Glutamatergic neuron (in vitro differentiated cells): ENCODE results near the gene FTL. TPM values are rescaled to one million over a fixed set of nuclear protein-coding genes. Genes with fewer than 3 reads are reported as not detected.
A peak's percentile ranks its signal among the peaks of the same experiment; 100 is the strongest.

Experiments
- DNase-seq: peaks from one replicate; pipeline ENCODE4 v3.0.0; 2022
- H3K27ac Mint-ChIP-seq: one replicate; pipeline ENCODE4 v1.8.0; 2020; ENCODE audit warnings: mild to moderate bottlenecking, mixed read lengths, inconsistent platforms; ENCODE audit not compliant: unreplicated experiment
- H3K27me3 Mint-ChIP-seq: one replicate; pipeline ENCODE4 v1.8.0; 2020; ENCODE audit warnings: mild to moderate bottlenecking, moderate library complexity, mixed read lengths, inconsistent platforms; ENCODE audit not compliant: unreplicated experiment
- H3K36me3 Mint-ChIP-seq: one replicate; pipeline ENCODE4 v1.8.0; 2020; ENCODE audit warnings: mild to moderate bottlenecking, mixed read lengths, inconsistent platforms; ENCODE audit not compliant: unreplicated experiment
- H3K4me1 Mint-ChIP-seq: one replicate; pipeline ENCODE4 v1.8.0; 2020; ENCODE audit warnings: mild to moderate bottlenecking, low read depth, mixed read lengths, inconsistent platforms; ENCODE audit not compliant: unreplicated experiment
- H3K4me3 Mint-ChIP-seq: one replicate; pipeline ENCODE4 v1.8.0; 2020; ENCODE audit warnings: mild to moderate bottlenecking, mixed read lengths, inconsistent platforms; ENCODE audit not compliant: unreplicated experiment
- H3K9me3 Mint-ChIP-seq: one replicate; pipeline ENCODE4 v1.8.0; 2020; ENCODE audit warnings: mild to moderate bottlenecking, moderate library complexity, mixed read lengths, inconsistent platforms; ENCODE audit not compliant: unreplicated experiment
- CTCF ChIP-seq: fragments of 200-600 bp; sonication (generic); IDR thresholded peaks from one replicate; pipeline ENCODE4 v1.5.0; 2021; ENCODE audit not compliant: partially characterized antibody, unreplicated experiment
- total RNA-seq: library from RNA; stranded (reverse); fragmentation: NEBNext Ultra II Directional; extraction: Animal tissue kit (Norgen Biotek cat#: 25700); gene quantifications from one replicate; pipeline ENCODE4 v1.2.1, GENCODE V29; 2021; ENCODE audit not compliant: unreplicated experiment

FTL gene
- total RNA-seq, 1 donor from 2014 or later: 875 TPM

- peaks cover 13% of the 10 kb centered on the region for H3K4me1 Mint-ChIP-seq
- H3K36me3 Mint-ChIP-seq: no peaks in the 10 kb centered on the region
- no peak overlapping the region for H3K27ac Mint-ChIP-seq
- DNase-seq: no peak
- no peak for TF ChIP-seq CTCF
- peaks cover 11% of the 10 kb centered on the region for H3K9me3 Mint-ChIP-seq
- peaks cover 6% of the 10 kb centered on the region for H3K27me3 Mint-ChIP-seq
- H3K4me3 Mint-ChIP-seq: no peak overlapping the region
Observed at GRCh38 chr19:48953141-48953540, 12.0 kb upstream of the FTL start.

GRCh38 chr19:48953990-48954594 is 11.0 kb upstream of the FTL start:
- peaks cover 13% of the 10 kb centered on the region for H3K4me1 Mint-ChIP-seq
- TF ChIP-seq CTCF: no peak
- no peaks in the 10 kb centered on the region for H3K36me3 Mint-ChIP-seq
- H3K4me3 Mint-ChIP-seq: peak overlapping the region; percentile 83
- no peak for DNase-seq
- peaks cover 8% of the 10 kb centered on the region for H3K9me3 Mint-ChIP-seq
- peak overlapping the region; percentile 91 for H3K27ac Mint-ChIP-seq
- peaks cover 6% of the 10 kb centered on the region for H3K27me3 Mint-ChIP-seq

- no peak for TF ChIP-seq CTCF
- no peaks in the 10 kb centered on the region for H3K36me3 Mint-ChIP-seq
- peaks cover 13% of the 10 kb centered on the region for H3K4me1 Mint-ChIP-seq
- peak within 1 kb of the TSS; percentile 88 for H3K4me3 Mint-ChIP-seq
- H3K27ac Mint-ChIP-seq: peak within 1 kb of the TSS; percentile 91
- peaks cover 6% of the 10 kb centered on the region for H3K27me3 Mint-ChIP-seq
- H3K9me3 Mint-ChIP-seq: peaks cover 8% of the 10 kb centered on the region
- DNase-seq: peak; percentile 99
Observed at GRCh38 chr19:48954595-48955307, 10.4 kb upstream of the FTL start, which contains the start of gene BAX. Gene BAX, plus strand, starts transcription at chr19:48954875. Its CDS starts 54 bp downstream, at chr19:48954929.

- Mint-ChIP-seq H3K4me1 (peaks cover 9% of the 10 kb centered on the region), H3K27ac (peak overlapping the region; percentile 59), H3K27me3 (peaks cover 3% of the 10 kb centered on the region), H3K36me3 (no peaks in the 10 kb centered on the region), H3K9me3 (peaks cover 8% of the 10 kb centered on the region), H3K4me3 (peak overlapping the region; percentile 88)
- TF ChIP-seq CTCF: no peak
- peak; percentile 20 for DNase-seq
Observed at GRCh38 chr19:48955308-48955958, 9.7 kb upstream of the FTL start.
